B cell (primary cell): ENCODE data around the gene BAZ2B. TPM values are rescaled to one million over a fixed set of nuclear protein-coding genes. Genes with fewer than 3 reads are reported as not detected.

Experiments used
- ATAC-seq: fragments of 200-7000 bp; cut with Tn5 transposase; one replicate; pipeline ENCODE4 v1.10.0; 2021; ENCODE audit warnings: low read depth, mild to moderate bottlenecking, moderate number of reproducible peaks, moderate library complexity
- CTCF ChIA-PET: fragments of 350-600 bp; sonication (Branson Sonifier 250); formaldehyde crosslinking; loops from one replicate; lab custom pipeline; 2021; ENCODE audit warnings: antibody characterized with exemption, inconsistent platforms; lab: Charles Lee
- POLR2A ChIA-PET: fragments of 350-600 bp; sonication (Branson Sonifier 250); formaldehyde crosslinking; loops from one replicate; lab custom pipeline; 2021; ENCODE audit warnings: antibody characterized with exemption; lab: Charles Lee
- DNase-seq: peaks from one replicate; pipeline ENCODE4 v3.0.0; 2013
- H2AFZ ChIP-seq: 2 replicates; pipeline ENCODE4 v1.6.1; 2012; ENCODE audit warnings: mild to moderate bottlenecking, low read depth, low read length; ENCODE audit not compliant: insufficient read depth, poor library complexity, severe bottlenecking
- H3K27ac ChIP-seq, 2 donors: 1 replicate in 1 of 2; 2 replicates in 1 of 2; pipeline ENCODE4 v1.5.1; 2012 to 2013; ENCODE audit warnings: low read length in 2 of 2, mild to moderate bottlenecking in 2 of 2, moderate library complexity in 1 of 2
- H3K27me3 ChIP-seq, 4 experiments: fragments of 200-600 bp in 1 of 4; sonication (generic) in 1 of 4; replicated peaks in 1 of 4; 1 replicate in 2 of 4; 2 replicates in 2 of 4; pipeline versions ENCODE4 v1.6.1 to v1.7.0; 2013 to 2016; ENCODE audit warnings: low read length in 3 of 4, mild to moderate bottlenecking in 2 of 4, mixed read lengths in 1 of 4, moderate library complexity in 1 of 4; ENCODE audit not compliant: insufficient read depth in 4 of 4, control insufficient read depth in 3 of 4; ENCODE audit errors: control extremely low read depth in 1 of 4
- H3K36me3 ChIP-seq, 2 experiments: replicated peaks in 1 of 2; 1 replicate in 1 of 2; 2 replicates in 1 of 2; pipeline versions ENCODE4 v1.6.1 to v1.7.1; 2013; ENCODE audit warnings: low read length in 1 of 2; ENCODE audit not compliant: insufficient read depth in 2 of 2, control insufficient read depth in 1 of 2; ENCODE audit errors: control extremely low read depth in 1 of 2, extremely low read depth in 1 of 2
- H3K4me1 ChIP-seq, 2 donors: fragments of 200-600 bp in 1 of 2; sonication (generic) in 1 of 2; 1 replicate in 1 of 2; 2 replicates in 1 of 2; pipeline versions ENCODE4 v1.5.1 to v1.6.1; 2013 to 2017; ENCODE audit warnings: low read length in 2 of 2; ENCODE audit not compliant: control insufficient read depth in 2 of 2, insufficient read depth in 2 of 2
- H3K4me2 ChIP-seq: replicated peaks from 2 replicates; pipeline ENCODE3; 2012; ENCODE audit warnings: mild to moderate bottlenecking, low read depth, low read length; ENCODE audit not compliant: poor library complexity, severe bottlenecking
- H3K4me3 ChIP-seq, 5 experiments: fragments of 200-600 bp in 1 of 5; sonication (generic) in 1 of 5; 1 replicate in 3 of 5; 2 replicates in 2 of 5; pipeline versions ENCODE4 v1.5.1 to v1.7.0; 2011 to 2016; ENCODE audit warnings: low read length in 4 of 5, mild to moderate bottlenecking in 4 of 5, low read depth in 2 of 5, control low read depth in 1 of 5, moderate library complexity in 1 of 5; ENCODE audit not compliant: insufficient read depth in 1 of 5; ENCODE audit errors: control extremely low read depth in 1 of 5, extremely low read depth in 1 of 5
- H3K79me2 ChIP-seq: fragments of 200-600 bp; sonication (generic); one replicate; pipeline ENCODE4 v1.6.0; 2016; ENCODE audit warnings: low read length; ENCODE audit not compliant: control insufficient read depth, insufficient read depth
- H3K9ac ChIP-seq: fragments of 200-600 bp; sonication (generic); 2 replicates; pipeline ENCODE4 v1.6.1; 2017; ENCODE audit warnings: mild to moderate bottlenecking, low read length, moderate library complexity
- H3K9me3 ChIP-seq, 3 donors: one replicate each; pipeline versions ENCODE4 v1.6.1 to v1.7.1; 2013; ENCODE audit warnings: low read length in 2 of 3; ENCODE audit not compliant: control insufficient read depth in 2 of 3, insufficient read depth in 1 of 3; ENCODE audit errors: control extremely low read depth in 1 of 3
- H4K20me1 ChIP-seq: 2 replicates; pipeline ENCODE4 v1.6.0; 2012; ENCODE audit warnings: mild to moderate bottlenecking, low read length; ENCODE audit not compliant: insufficient read depth, control insufficient read depth, poor library complexity, severe bottlenecking
- H3K27ac Mint-ChIP-seq: one replicate; pipeline ENCODE4 v1.8.0; 2021; ENCODE audit warnings: mixed read lengths
- H3K27me3 Mint-ChIP-seq: one replicate; pipeline ENCODE4 v1.8.0; 2021; ENCODE audit warnings: mixed read lengths
- H3K4me1 Mint-ChIP-seq: one replicate; pipeline ENCODE4 v1.8.0; 2021; ENCODE audit warnings: mixed read lengths
- H3K4me3 Mint-ChIP-seq: one replicate; pipeline ENCODE4 v1.8.0; 2021; ENCODE audit warnings: mixed read lengths
- H3K9me3 Mint-ChIP-seq: one replicate; pipeline ENCODE4 v1.8.0; 2022; ENCODE audit warnings: mixed read lengths; ENCODE audit not compliant: insufficient read depth
- EZH2 ChIP-seq: IDR thresholded peaks from 2 replicates; pipeline ENCODE4 v1.6.1; 2012; ENCODE audit warnings: borderline replicate concordance, low read depth, mild to moderate bottlenecking, moderate library complexity, low read length; ENCODE audit not compliant: insufficient read depth, poor library complexity, severe bottlenecking
- WGBS: methylation state at CpG from one replicate; pipeline ENCODE4 v1.1.5; 2013; ENCODE audit warnings: missing lambda C conversion rate; ENCODE audit not compliant: insufficient coverage; 5-methylcytosine and 5-hydroxymethylcytosine counted together
- intact Hi-C: fragments of 100-400 bp; cut with micrococcal nuclease; formaldehyde crosslinking; loops from one replicate; pipeline ENCODE4 v1.10.0; 2022
- polyA plus RNA-seq: library from polyadenylated mRNA; depleted of rRNA; stranded (reverse); fragments of >200 nt; gene quantifications from 2 replicates; pipeline ENCODE4 v1.2.3, GENCODE V29; 2012
- total RNA-seq, 2 donors: library from RNA; stranded (reverse); fragments of 120-200 nt in 1 of 2; gene quantifications; 1 replicate in 1 of 2; 2 replicates in 1 of 2; pipeline versions ENCODE4 v1.2.3 to v1.2.4, GENCODE V29; 2013 to 2022
- TF ChIP-seq, protein P1 (sequence below): fragments of 200-600 bp; IDR thresholded peaks from one replicate; pipeline ENCODE4 v1.8.0; 2022; ENCODE audit warnings: antibody characterized with exemption, mild to moderate bottlenecking

The BAZ2B gene
- total and polyA plus RNA-seq, 2 donors (not counting 1 experiment from before 2014, with no cell fraction given), result 8.6 to 42.3 TPM

DNA sequence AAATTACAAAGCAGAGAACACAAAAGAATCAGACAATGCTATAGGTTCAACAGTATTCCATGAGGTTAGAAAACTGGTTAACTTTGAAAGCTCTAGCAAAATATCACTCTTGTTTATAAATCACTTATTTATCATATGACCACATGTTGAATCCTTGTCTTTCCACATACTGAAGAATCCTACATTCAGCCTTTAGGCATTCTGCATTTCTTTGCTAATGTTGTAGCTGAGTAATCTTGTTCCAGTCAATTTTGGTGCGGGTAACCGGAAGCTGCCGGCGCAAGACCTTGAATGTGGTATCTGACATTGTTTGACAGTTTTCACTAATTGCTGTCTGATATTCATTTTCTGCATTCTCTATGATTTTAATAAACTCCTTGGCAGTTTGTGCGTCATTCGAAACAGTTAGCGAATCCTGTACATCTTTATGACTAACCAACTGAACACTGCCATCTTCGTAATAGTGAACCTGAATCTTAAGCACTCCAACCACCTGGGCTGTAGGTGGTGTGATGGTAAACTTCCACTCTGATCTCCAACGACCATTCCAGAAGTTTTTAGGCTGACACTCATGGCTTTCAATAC is 154.1 kb downstream of the BAZ2B start:
- no peak overlapping the region for H3K9ac ChIP-seq
- no peak overlapping the region for H2AFZ ChIP-seq
- H3K9me3 ChIP-seq, result no peaks in the 10 kb centered on the region
- TF ChIP-seq, protein P1, sequence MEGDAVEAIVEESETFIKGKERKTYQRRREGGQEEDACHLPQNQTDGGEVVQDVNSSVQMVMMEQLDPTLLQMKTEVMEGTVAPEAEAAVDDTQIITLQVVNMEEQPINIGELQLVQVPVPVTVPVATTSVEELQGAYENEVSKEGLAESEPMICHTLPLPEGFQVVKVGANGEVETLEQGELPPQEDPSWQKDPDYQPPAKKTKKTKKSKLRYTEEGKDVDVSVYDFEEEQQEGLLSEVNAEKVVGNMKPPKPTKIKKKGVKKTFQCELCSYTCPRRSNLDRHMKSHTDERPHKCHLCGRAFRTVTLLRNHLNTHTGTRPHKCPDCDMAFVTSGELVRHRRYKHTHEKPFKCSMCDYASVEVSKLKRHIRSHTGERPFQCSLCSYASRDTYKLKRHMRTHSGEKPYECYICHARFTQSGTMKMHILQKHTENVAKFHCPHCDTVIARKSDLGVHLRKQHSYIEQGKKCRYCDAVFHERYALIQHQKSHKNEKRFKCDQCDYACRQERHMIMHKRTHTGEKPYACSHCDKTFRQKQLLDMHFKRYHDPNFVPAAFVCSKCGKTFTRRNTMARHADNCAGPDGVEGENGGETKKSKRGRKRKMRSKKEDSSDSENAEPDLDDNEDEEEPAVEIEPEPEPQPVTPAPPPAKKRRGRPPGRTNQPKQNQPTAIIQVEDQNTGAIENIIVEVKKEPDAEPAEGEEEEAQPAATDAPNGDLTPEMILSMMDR, result no peak
- no peak for TF ChIP-seq EZH2
- ChIA-PET CTCF (interaction anchor here (0.6 kb wide), 1 partner anchor 132 kb away, joined by 6 read pairs; no protein-coding TSS in a partner anchor), POLR2A (no interaction called here)
- no peaks in the 10 kb centered on the region for H4K20me1 ChIP-seq
- H3K79me2 ChIP-seq, result peaks cover 6% of the 10 kb centered on the region
- no peaks in the 10 kb centered on the region for H3K27me3 ChIP-seq
- 81% methylated on average over 4 of the region's 9 CpGs for WGBS
- intact Hi-C loops, result no loop called here
- H3K36me3 ChIP-seq, result peaks cover 0 to 3% of the 10 kb centered on the region in 2 experiments
- no peak overlapping the region for H3K4me2 ChIP-seq
- Mint-ChIP-seq H3K27ac (no peak overlapping the region), H3K4me3 (no peak overlapping the region), H3K4me1 (peaks cover 9% of the 10 kb centered on the region), H3K27me3 (no peaks in the 10 kb centered on the region), H3K9me3 (no peaks in the 10 kb centered on the region)
- no peak overlapping the region for H3K4me3 ChIP-seq
- ATAC-seq (no peak), DNase-seq (no peak)
- peaks cover 0 to 3% of the 10 kb centered on the region in 2 donors for H3K4me1 ChIP-seq
- H3K27ac ChIP-seq, result no peak overlapping the region

DNA sequence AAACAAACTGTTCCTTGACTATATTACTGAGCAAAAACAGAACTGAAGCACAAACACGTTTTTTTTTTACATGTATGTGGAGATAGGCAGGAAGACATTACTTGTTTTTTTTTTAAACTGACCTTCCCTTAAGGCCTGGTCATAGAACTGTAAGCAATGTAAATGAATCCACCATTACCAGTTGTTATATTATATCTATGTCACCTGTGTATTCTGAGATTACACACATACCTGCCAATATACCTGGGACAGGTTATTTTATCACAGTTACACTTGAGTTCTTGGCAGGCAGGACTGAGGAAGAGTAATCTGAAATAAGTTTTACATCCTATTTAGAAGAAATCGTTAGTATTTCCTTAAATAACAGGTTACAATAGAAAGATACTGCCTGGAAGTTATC is 155.3 kb downstream of the BAZ2B start:
- ATAC-seq (no peak), DNase-seq (no peak)
- no peaks in the 10 kb centered on the region for H3K9me3 ChIP-seq
- H2AFZ ChIP-seq, result no peak overlapping the region
- H3K4me3 ChIP-seq, result no peak overlapping the region
- Mint-ChIP-seq H3K4me3 (no peak overlapping the region), H3K9me3 (no peaks in the 10 kb centered on the region), H3K27me3 (no peaks in the 10 kb centered on the region), H3K27ac (no peak overlapping the region), H3K4me1 (peaks cover 16% of the 10 kb centered on the region)
- intact Hi-C loops, result no loop called here
- ChIA-PET CTCF (no interaction called here), POLR2A (no interaction called here)
- TF ChIP-seq, protein P1, result no peak
- no peak for TF ChIP-seq EZH2
- H3K4me1 ChIP-seq, result peaks cover 0 to 8% of the 10 kb centered on the region in 2 donors
- no peaks in the 10 kb centered on the region for H4K20me1 ChIP-seq
- no peaks in the 10 kb centered on the region for H3K27me3 ChIP-seq
- no peak overlapping the region for H3K9ac ChIP-seq
- peaks cover 0 to 3% of the 10 kb centered on the region in 2 experiments for H3K36me3 ChIP-seq
- H3K4me2 ChIP-seq, result no peak overlapping the region
- WGBS, result no CpG with 5 or more reads among the region's 2 CpGs
- no peaks in the 10 kb centered on the region for H3K79me2 ChIP-seq
- H3K27ac ChIP-seq, result no peak overlapping the region
